Ishikawa (cell line): ENCODE results near the gene PAN3.

Source experiments
- CEBPB ChIP-seq: IDR thresholded peaks from 2 replicates; pipeline ENCODE4 v1.6.1; 2012
- CREB1 ChIP-seq: IDR thresholded peaks from 2 replicates; pipeline ENCODE4 v1.6.1; 2012; ENCODE audit warnings: low read depth
- EGR1 ChIP-seq: IDR thresholded peaks from 2 replicates; pipeline ENCODE4 v1.6.1; 2012
- EP300 ChIP-seq: IDR thresholded peaks from 2 replicates; pipeline ENCODE4 v1.6.1; 2012; ENCODE audit warnings: borderline replicate concordance
- FOXM1 ChIP-seq: IDR thresholded peaks from 2 replicates; pipeline ENCODE4 v1.6.1; 2012; ENCODE audit warnings: low read depth, borderline replicate concordance
- NFIC ChIP-seq: IDR thresholded peaks from 2 replicates; pipeline ENCODE4 v1.6.1; 2012
- RAD21 ChIP-seq: IDR thresholded peaks from 2 replicates; pipeline ENCODE4 v1.6.1; 2012; ENCODE audit warnings: low read depth
- TAF1 ChIP-seq: IDR thresholded peaks from 2 replicates; pipeline ENCODE4 v1.6.1; 2012; ENCODE audit warnings: low read depth, mild to moderate bottlenecking
- TCF12 ChIP-seq: IDR thresholded peaks from 2 replicates; pipeline ENCODE4 v1.6.1; 2012; ENCODE audit warnings: low read depth
- TEAD4 ChIP-seq: IDR thresholded peaks from 2 replicates; pipeline ENCODE4 v1.6.1; 2012
- YY1 ChIP-seq: IDR thresholded peaks from 2 replicates; pipeline ENCODE4 v1.6.1; 2012; ENCODE audit warnings: low read depth
- ZBTB7A ChIP-seq: IDR thresholded peaks from 2 replicates; pipeline ENCODE4 v1.6.1; 2012; ENCODE audit warnings: low read depth
- TF ChIP-seq, protein P1 (sequence below): IDR thresholded peaks from 2 replicates; pipeline ENCODE4 v1.6.1; 2012
- TF ChIP-seq, protein P2 (sequence below): IDR thresholded peaks from 2 replicates; pipeline ENCODE4 v1.6.1; 2012; ENCODE audit warnings: low read depth, mild to moderate bottlenecking
- TF ChIP-seq, protein P3 (sequence below): IDR thresholded peaks from 2 replicates; pipeline ENCODE4 v1.6.1; 2012

The PAN3 gene

DNA sequence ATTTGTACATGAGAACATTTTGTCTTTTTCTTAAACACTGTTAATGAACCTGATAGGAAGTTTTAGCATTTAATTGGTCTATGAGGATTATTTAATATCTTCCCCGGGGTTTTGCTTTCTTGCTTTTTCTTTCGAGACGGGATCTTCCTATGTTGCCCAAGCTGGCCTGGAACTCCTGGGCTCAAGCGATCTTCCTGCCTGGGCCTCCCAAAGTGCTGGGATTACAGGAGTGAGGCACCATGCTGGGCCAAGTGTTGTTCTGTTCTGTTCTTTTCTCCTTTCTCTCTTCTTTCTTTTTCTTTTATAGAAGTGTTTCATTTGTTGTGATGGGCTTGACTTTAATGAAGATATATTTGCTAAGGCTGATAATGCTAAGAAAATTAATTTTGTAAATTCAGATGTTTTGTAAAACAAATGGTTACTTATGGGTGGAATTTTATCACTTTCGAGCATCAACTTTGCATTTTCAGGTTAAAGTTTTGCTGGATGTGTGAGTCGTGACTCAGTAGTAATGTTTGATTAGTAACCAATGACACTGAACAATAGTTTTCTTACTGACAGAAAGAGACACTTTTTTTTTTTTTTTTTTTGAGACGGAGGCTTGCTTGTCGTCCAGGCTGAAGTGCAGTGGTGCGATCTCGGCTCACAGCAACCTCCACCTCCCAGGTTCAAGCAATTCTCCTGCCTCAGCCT lies 2.2 kb downstream of the PAN3 start:
- TF ChIP-seq, protein P1, sequence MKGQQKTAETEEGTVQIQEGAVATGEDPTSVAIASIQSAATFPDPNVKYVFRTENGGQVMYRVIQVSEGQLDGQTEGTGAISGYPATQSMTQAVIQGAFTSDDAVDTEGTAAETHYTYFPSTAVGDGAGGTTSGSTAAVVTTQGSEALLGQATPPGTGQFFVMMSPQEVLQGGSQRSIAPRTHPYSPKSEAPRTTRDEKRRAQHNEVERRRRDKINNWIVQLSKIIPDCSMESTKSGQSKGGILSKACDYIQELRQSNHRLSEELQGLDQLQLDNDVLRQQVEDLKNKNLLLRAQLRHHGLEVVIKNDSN: no peak
- TF ChIP-seq CEBPB (no peak), TAF1 (no peak), ZBTB7A (no peak), TCF12 (no peak)

DNA sequence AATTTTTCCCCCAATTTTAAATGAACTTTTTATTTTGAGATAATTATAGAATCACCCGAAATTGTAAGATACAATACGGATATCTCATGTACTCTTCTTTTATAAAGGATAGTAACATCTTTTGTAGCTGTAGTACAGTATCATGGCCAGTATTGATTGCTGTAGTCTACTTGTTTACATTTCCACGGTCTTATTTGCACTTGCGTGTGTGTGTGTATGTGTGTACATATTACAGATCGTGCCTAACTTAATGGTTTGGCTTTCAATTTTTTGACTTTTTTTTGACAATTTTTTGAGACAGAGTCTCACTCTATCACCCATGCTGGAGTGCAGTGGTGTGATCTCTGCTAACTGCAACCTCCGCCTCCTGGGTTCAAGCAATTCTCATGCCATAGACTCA lies 6.7 kb downstream of the PAN3 start:
- no peak for TF ChIP-seq TCF12

DNA sequence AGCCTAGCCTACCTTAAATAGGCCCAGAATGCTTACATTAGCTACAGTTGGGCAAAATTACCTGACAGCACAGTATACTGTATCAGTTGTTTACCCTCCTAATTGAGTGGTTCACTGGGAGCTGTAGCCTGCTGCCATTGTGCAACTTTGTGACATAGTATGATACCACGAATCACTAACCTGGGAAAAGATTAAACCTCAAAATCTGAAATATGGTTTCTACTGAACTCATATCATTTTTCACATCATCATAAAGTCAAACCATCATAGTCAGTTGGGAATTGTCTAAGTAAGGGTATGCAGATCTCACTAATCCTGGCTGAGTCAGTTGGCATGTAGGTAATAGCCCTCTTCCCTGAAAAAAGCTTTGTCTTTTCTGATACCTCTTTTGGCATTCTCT lies 9.2 kb downstream of the PAN3 start:
- TF ChIP-seq CREB1 (no peak), YY1 (no peak), TEAD4 (no peak), CEBPB (no peak), ZBTB7A (no peak), TAF1 (no peak), TCF12 (no peak), FOXM1 (no peak), RAD21 (no peak)
- TF ChIP-seq, protein P1: no peak
- TF ChIP-seq, protein P2, sequence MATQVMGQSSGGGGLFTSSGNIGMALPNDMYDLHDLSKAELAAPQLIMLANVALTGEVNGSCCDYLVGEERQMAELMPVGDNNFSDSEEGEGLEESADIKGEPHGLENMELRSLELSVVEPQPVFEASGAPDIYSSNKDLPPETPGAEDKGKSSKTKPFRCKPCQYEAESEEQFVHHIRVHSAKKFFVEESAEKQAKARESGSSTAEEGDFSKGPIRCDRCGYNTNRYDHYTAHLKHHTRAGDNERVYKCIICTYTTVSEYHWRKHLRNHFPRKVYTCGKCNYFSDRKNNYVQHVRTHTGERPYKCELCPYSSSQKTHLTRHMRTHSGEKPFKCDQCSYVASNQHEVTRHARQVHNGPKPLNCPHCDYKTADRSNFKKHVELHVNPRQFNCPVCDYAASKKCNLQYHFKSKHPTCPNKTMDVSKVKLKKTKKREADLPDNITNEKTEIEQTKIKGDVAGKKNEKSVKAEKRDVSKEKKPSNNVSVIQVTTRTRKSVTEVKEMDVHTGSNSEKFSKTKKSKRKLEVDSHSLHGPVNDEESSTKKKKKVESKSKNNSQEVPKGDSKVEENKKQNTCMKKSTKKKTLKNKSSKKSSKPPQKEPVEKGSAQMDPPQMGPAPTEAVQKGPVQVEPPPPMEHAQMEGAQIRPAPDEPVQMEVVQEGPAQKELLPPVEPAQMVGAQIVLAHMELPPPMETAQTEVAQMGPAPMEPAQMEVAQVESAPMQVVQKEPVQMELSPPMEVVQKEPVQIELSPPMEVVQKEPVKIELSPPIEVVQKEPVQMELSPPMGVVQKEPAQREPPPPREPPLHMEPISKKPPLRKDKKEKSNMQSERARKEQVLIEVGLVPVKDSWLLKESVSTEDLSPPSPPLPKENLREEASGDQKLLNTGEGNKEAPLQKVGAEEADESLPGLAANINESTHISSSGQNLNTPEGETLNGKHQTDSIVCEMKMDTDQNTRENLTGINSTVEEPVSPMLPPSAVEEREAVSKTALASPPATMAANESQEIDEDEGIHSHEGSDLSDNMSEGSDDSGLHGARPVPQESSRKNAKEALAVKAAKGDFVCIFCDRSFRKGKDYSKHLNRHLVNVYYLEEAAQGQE: no peak
- TF ChIP-seq, protein P3, sequence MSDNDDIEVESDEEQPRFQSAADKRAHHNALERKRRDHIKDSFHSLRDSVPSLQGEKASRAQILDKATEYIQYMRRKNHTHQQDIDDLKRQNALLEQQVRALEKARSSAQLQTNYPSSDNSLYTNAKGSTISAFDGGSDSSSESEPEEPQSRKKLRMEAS: no peak

DNA sequence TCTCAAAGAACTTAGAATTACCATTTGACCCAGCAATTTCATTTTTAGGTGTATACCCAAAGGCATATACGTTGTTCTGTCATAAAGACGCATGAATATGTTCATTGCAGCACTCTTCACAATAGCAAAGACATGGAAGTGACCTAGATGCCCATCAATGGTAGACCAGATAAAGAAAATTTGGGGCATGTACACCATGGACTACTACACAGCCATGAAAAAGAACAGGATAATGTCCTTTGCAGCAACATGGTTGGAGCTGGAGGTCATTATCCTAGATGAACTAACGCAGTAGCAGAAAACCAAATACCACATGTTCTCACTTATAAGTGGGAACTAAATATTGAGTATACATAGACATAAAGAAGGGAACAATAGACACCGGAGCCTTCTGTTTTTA lies 20.7 kb downstream of the PAN3 start:
- TF ChIP-seq YY1 (no peak), TAF1 (no peak), CREB1 (no peak), FOXM1 (no peak), NFIC (no peak), ZBTB7A (no peak), TEAD4 (no peak), EP300 (no peak)
- TF ChIP-seq, protein P2: no peak
- TF ChIP-seq, protein P1: no peak

DNA sequence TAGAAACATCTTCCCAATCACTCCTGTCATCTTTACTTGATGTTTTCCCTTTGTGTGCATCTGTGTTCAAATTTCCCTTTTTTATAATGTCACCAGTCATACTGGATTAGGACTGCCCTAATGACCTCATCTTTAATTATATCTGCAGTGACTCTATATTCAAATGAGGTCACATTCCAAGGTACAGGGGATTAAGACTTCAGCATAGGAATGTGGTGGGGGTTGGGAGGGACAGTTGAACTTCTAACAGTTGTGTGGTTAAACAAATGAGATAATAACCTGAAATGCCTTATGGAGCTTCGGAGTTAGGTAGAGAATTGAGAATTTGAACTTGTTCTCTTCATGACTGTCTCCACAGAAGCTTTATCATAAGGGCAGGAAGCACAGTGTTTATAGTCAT lies 23.0 kb downstream of the PAN3 start:
- TF ChIP-seq NFIC: no peak
- TF ChIP-seq EP300: no peak
- TF ChIP-seq, protein P3: no peak
- TF ChIP-seq TAF1: no peak
- no peak for TF ChIP-seq FOXM1
- TF ChIP-seq TEAD4: no peak
- no peak for TF ChIP-seq CEBPB
- TF ChIP-seq EGR1: no peak
- TF ChIP-seq, protein P1: no peak
- no peak for TF ChIP-seq YY1
- TF ChIP-seq ZBTB7A: no peak
- TF ChIP-seq, protein P2: no peak
- TF ChIP-seq TCF12: no peak
- TF ChIP-seq RAD21: no peak
- TF ChIP-seq CREB1: no peak
